Glutamatergic neuron (in vitro differentiated cells): ENCODE data around the gene CISD3. TPM values are rescaled to one million over a fixed set of nuclear protein-coding genes. Genes with fewer than 3 reads are reported as not detected.
A peak's percentile ranks its signal among the peaks of the same experiment; 100 is the strongest.

Source experiments
- DNase-seq: peaks from one replicate; pipeline ENCODE4 v3.0.0; 2022
- H3K27ac Mint-ChIP-seq: one replicate; pipeline ENCODE4 v1.8.0; 2020; ENCODE audit warnings: mild to moderate bottlenecking, mixed read lengths, inconsistent platforms; ENCODE audit not compliant: unreplicated experiment
- H3K27me3 Mint-ChIP-seq: one replicate; pipeline ENCODE4 v1.8.0; 2020; ENCODE audit warnings: mild to moderate bottlenecking, moderate library complexity, mixed read lengths, inconsistent platforms; ENCODE audit not compliant: unreplicated experiment
- H3K36me3 Mint-ChIP-seq: one replicate; pipeline ENCODE4 v1.8.0; 2020; ENCODE audit warnings: mild to moderate bottlenecking, mixed read lengths, inconsistent platforms; ENCODE audit not compliant: unreplicated experiment
- H3K4me1 Mint-ChIP-seq: one replicate; pipeline ENCODE4 v1.8.0; 2020; ENCODE audit warnings: mild to moderate bottlenecking, low read depth, mixed read lengths, inconsistent platforms; ENCODE audit not compliant: unreplicated experiment
- H3K4me3 Mint-ChIP-seq: one replicate; pipeline ENCODE4 v1.8.0; 2020; ENCODE audit warnings: mild to moderate bottlenecking, mixed read lengths, inconsistent platforms; ENCODE audit not compliant: unreplicated experiment
- H3K9me3 Mint-ChIP-seq: one replicate; pipeline ENCODE4 v1.8.0; 2020; ENCODE audit warnings: mild to moderate bottlenecking, moderate library complexity, mixed read lengths, inconsistent platforms; ENCODE audit not compliant: unreplicated experiment
- total RNA-seq: library from RNA; stranded (reverse); fragmentation: NEBNext Ultra II Directional; extraction: Animal tissue kit (Norgen Biotek cat#: 25700); gene quantifications from one replicate; pipeline ENCODE4 v1.2.1, GENCODE V29; 2021; ENCODE audit not compliant: unreplicated experiment
- TF ChIP-seq, protein P1 (sequence below): fragments of 200-600 bp; sonication (generic); IDR thresholded peaks from one replicate; pipeline ENCODE4 v1.5.0; 2021; ENCODE audit not compliant: partially characterized antibody, unreplicated experiment

The CISD3 gene
- total RNA-seq, 1 donor from 2014 or later, result 3.2 TPM

DNA sequence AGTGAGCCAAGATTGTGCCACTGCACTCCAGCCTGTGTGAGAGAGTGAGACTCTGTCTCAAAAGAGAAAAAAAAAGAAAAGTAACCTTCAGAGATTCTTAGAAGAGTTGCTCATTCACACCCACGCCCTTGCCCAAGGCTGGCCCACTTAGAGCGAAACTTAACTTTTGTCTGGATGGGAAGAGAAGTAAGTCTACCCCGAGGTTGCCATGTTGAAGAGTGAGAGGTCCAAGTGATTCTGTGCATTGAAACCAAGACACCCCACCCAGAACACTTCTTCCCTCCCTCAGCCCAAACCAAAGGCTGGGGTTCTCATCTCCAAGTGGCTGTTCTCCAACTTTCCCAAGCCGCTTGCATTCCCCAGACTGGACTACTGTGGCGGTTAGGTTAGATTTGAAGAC is 2.4 kb upstream of the CISD3 start:
- Mint-ChIP-seq H3K9me3 (peaks cover 11% of the 10 kb centered on the region), H3K27ac (no peak overlapping the region), H3K4me3 (no peak overlapping the region), H3K27me3 (peaks cover 5% of the 10 kb centered on the region), H3K36me3 (no peaks in the 10 kb centered on the region), H3K4me1 (peaks cover 8% of the 10 kb centered on the region)
- TF ChIP-seq, protein P1, sequence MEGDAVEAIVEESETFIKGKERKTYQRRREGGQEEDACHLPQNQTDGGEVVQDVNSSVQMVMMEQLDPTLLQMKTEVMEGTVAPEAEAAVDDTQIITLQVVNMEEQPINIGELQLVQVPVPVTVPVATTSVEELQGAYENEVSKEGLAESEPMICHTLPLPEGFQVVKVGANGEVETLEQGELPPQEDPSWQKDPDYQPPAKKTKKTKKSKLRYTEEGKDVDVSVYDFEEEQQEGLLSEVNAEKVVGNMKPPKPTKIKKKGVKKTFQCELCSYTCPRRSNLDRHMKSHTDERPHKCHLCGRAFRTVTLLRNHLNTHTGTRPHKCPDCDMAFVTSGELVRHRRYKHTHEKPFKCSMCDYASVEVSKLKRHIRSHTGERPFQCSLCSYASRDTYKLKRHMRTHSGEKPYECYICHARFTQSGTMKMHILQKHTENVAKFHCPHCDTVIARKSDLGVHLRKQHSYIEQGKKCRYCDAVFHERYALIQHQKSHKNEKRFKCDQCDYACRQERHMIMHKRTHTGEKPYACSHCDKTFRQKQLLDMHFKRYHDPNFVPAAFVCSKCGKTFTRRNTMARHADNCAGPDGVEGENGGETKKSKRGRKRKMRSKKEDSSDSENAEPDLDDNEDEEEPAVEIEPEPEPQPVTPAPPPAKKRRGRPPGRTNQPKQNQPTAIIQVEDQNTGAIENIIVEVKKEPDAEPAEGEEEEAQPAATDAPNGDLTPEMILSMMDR, result no peak
- DNase-seq, result no peak

GRCh38 chr17:38728290-38728831 is 1.8 kb upstream of the CISD3 start:
- Mint-ChIP-seq H3K27ac (no peak overlapping the region), H3K9me3 (peaks cover 12% of the 10 kb centered on the region)

GRCh38 chr17:38729368-38729885 is 714 bp upstream of the CISD3 start:
- TF ChIP-seq, protein P1, result no peak
- H3K36me3 Mint-ChIP-seq, result no peaks in the 10 kb centered on the region
- H3K4me3 Mint-ChIP-seq, result peak overlapping the region; percentile 71
- H3K9me3 Mint-ChIP-seq, result peaks cover 10% of the 10 kb centered on the region
- peaks cover 7% of the 10 kb centered on the region for H3K27me3 Mint-ChIP-seq
- no peak overlapping the region for H3K27ac Mint-ChIP-seq
- H3K4me1 Mint-ChIP-seq, result peaks cover 5% of the 10 kb centered on the region
- no peak for DNase-seq

More at GRCh38 chr17:38728290-38728831, 1.8 kb upstream of the CISD3 start:
- H3K27me3 Mint-ChIP-seq, result peaks cover 5% of the 10 kb centered on the region
- TF ChIP-seq, protein P1, result no peak
- no peak for DNase-seq
- no peak overlapping the region for H3K4me3 Mint-ChIP-seq
- H3K4me1 Mint-ChIP-seq, result peaks cover 8% of the 10 kb centered on the region
- no peaks in the 10 kb centered on the region for H3K36me3 Mint-ChIP-seq

- H3K4me3 Mint-ChIP-seq, result peak overlapping the region; percentile 95
- DNase-seq, result peak; percentile 33
- peaks cover 7% of the 10 kb centered on the region for H3K27me3 Mint-ChIP-seq
- peak overlapping the region; percentile 69 for H3K27ac Mint-ChIP-seq
- TF ChIP-seq, protein P1, result no peak
- H3K4me1 Mint-ChIP-seq, result peaks cover 3% of the 10 kb centered on the region
- peaks cover 14% of the 10 kb centered on the region for H3K9me3 Mint-ChIP-seq
- H3K36me3 Mint-ChIP-seq, result no peaks in the 10 kb centered on the region
Observed at GRCh38 chr17:38730526-38731379, 612 bp downstream of the CISD3 start.
